Right hindlimb (tissue), 1 donor: Measurements from ENCODE around the gene OCA2.
A peak's percentile ranks its signal among the peaks of the same experiment; 100 is the strongest.
"Not testable (repeated sequence)": the region's sequence is repeated elsewhere in the genome, so short reads cannot be mapped to it uniquely, and the experiment has no call there.

ENCODE experiments used
- DNase-seq: peaks from one replicate; pipeline ENCODE4 v3.0.0-alpha.2; 2018

OCA2 gene

GRCh38 chr15:28098766-28099554, at the start of gene OCA2:
Gene OCA2, minus strand, starts transcription at chr15:28099315. Its CDS starts 17,441 bp downstream, at chr15:28081874.
- peak; percentile 75 for DNase-seq

- DNase-seq = no peak
Observed at GRCh38 chr15:28147801-28148200, 48.7 kb upstream of the OCA2 start.

DNA sequence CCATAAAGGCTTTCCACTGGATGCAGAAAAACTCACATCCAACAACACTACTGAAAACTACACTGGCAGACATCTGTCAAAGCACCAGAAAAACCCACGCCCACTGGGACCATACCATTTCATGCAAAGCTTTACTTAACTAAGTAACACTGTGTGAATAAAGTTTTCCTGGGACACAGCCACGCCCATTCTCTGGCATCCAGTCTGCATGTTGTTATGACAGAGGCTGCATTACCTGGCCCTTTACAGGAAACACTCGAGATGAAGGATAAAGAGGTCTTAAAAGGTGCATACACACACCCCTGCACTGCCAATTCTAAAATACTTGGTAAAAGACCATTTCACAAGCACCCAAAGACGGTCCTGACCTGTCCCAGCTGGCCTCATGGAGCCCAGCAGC, 46.3 kb upstream of the OCA2 start:
- not testable (repeated sequence) for DNase-seq

- no peak for DNase-seq
Observed at GRCh38 chr15:28140062-28140461, 40.9 kb upstream of the OCA2 start.

- not testable (repeated sequence) for DNase-seq
Observed at GRCh38 chr15:28137408-28138039, 38.4 kb upstream of the OCA2 start.

DNA sequence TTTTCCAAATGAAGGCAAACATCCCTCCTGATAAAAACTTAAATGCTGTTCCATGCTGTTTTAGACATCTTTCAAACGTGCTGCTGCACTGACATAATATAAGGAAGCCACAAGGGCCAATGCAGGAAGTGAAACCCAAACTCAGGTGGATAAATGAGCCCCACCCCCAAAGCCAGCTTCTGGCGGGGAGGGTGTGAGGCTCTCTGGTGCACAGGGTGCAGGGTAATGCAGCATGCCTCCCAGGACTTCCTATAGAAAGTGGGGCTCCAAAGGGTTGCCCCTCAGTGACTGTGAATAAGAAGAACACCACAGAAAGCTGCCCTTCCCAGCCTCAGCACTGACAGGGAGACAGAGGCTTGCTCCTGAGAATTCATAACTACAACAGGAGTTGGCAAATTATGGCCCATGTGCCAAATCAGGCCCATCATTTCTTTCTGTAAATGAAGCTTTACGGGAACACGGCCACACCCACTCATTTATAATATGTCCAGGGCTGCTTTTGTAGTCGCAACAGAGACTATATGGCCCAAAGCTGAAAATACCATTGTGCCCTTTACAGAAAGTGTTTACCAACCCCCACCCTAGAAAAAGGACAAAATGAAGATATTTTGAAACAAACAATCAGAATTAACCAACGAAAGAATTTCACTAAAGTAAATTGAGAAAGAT, 37.3 kb upstream of the OCA2 start:
- not testable (repeated sequence) for DNase-seq

- no peak for DNase-seq
Observed at GRCh38 chr15:28133281-28133680, 34.2 kb upstream of the OCA2 start.

GRCh38 chr15:28132524-28133275, 33.6 kb upstream of the OCA2 start:
- no peak for DNase-seq

DNA sequence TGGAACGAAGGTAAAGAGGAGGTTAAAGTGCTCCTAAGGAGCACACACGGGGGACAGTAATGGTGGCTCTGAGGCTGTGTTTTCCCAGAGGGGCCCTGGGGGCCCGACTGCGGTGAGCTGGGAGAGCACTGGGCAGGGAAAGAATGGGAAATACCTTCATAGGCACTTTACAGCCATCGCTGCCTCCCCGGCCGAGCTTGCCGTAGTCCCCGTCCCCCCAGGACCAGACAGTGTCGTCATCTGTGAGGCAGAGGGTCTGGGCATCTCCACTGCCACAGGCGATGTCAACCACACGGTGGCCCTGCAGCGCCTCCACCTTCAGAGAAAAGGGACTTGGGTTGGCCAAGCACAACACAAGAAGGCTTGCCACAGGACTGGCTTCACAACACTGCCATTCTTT, 32.8 kb upstream of the OCA2 start:
- DNase-seq = no peak

GRCh38 chr15:28131400-28131799, 32.3 kb upstream of the OCA2 start:
- no peak for DNase-seq

GRCh38 chr15:28130651-28131050, 31.5 kb upstream of the OCA2 start:
- no peak for DNase-seq

DNA sequence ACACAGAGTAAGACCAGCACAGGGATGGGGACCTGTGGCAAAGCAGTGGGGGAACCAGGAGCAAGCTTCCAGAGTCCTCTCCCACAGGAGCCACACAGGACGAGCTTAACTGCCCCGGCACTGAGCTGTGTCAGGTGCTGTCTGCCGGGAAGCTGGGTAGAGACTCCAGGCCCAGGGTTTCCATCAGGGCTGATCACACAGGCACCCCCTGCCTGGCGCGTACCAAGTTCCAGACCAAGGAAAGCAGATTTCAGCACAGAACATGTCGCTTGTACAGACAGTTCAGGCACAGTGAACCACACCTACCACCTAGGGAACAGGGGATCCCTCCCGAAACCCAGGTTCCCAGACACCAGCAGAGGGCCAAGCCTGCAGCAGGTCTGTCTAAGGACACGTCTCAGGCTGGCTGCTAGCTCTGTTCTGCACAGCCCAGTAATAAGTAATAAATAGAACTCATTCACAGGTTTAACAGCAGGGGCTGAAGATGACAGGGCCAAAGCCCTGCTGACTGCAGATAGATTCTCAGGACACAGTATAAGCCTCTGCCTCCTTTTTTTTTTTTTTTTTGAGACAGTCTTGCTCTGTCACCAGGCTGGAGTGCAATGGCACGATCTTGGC, 30.2 kb upstream of the OCA2 start:
- no peak for DNase-seq

GRCh38 chr15:28128031-28128430, 28.9 kb upstream of the OCA2 start:
- no peak for DNase-seq

GRCh38 chr15:28127036-28127435, 27.9 kb upstream of the OCA2 start:
- DNase-seq = no peak

- DNase-seq = no peak
Observed at GRCh38 chr15:28125673-28126651, 26.8 kb upstream of the OCA2 start.

GRCh38 chr15:28124841-28125240, 25.7 kb upstream of the OCA2 start:
- DNase-seq = no peak

DNA sequence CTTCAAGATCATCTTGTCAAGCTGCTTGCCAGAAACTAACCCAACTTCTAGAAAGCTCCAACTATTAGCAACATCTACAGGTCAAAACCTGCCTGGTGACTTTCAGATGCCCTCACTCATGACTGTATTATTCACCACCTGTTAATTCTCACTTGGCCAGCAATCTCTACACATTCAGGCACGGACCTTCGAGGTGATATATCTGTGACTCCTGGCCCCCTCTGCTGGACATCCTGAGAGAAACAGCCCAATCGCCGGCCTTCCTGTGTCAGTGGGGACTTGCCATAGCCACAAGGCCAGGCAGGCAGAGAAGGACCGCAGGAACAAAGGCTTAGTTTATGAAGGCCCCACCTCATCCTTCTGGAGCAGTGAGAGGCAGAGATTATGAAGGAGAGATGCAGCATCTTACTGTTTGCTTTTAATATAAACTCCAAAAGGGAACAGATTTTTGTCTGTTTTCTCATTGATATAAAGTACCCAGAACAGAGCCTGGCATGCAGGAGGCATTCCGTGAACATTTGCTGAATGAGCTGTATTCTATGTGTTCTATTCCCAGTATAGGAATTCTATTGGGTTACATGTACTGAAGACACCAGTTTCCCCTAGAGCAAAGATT, 24.4 kb upstream of the OCA2 start:
- peak; percentile 80 for DNase-seq

- DNase-seq = no peak
Observed at GRCh38 chr15:28122038-28122949, 23.2 kb upstream of the OCA2 start.

- not testable (repeated sequence) for DNase-seq
Observed at GRCh38 chr15:28121577-28121976, 22.5 kb upstream of the OCA2 start.

DNA sequence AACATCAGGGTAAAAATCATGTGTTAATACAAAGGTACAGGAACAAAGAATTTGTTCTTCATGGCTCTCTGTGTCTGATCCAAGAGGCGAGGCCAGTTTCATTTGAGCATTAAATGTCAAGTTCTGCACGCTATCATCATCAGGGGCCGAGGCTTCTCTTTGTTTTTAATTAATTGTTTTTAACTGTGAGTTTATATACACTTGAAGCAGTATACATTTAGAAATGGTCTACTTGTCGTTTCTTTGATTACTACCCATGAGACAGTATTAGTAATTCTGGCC, 21.2 kb upstream of the OCA2 start:
- no peak for DNase-seq
